IMR-90 (cell line): ENCODE measurements around the gene IL17RE. TPM values are rescaled to one million over a fixed set of nuclear protein-coding genes. Genes with fewer than 3 reads are reported as not detected.

ENCODE experiments used
- ATAC-seq: fragments of 200-7000 bp; cut with Tn5 transposase; 2 replicates; pipeline ENCODE4 v1.9.1; 2020; ENCODE audit warnings: low read depth, mild to moderate bottlenecking, moderate library complexity
- BruUV-seq: library from RNA; stranded (reverse); fragments of 400-500 nt; replicated peaks from 2 replicates; lab custom pipeline; 2021; lab: Mats Ljungman, UMichigan
- CTCF ChIA-PET: fragments of 300-600 bp; formaldehyde crosslinking; extraction: SDS; loops from one replicate; lab custom pipeline; 2021; ENCODE audit warnings: antibody characterized with exemption; lab: Yijun Ruan, JAX
- POLR2A ChIA-PET: fragments of 300-600 bp; sonication (Branson Sonifier 250); formaldehyde crosslinking; loops from one replicate; lab custom pipeline; 2022; ENCODE audit warnings: antibody characterized with exemption; ENCODE audit not compliant: unreplicated experiment; lab: Charles Lee
- DNase-seq: peaks from one replicate; pipeline ENCODE4 v3.0.0; 2013
- H2AFZ ChIP-seq: replicated peaks from 2 replicates; pipeline ENCODE3; 2013; ENCODE audit warnings: low read length, mild to moderate bottlenecking; ENCODE audit not compliant: poor library complexity
- H2AK5ac ChIP-seq: 2 replicates; pipeline ENCODE4 v1.6.1; 2013; ENCODE audit warnings: low read depth, low read length, inconsistent platforms
- H2AK9ac ChIP-seq: replicated peaks from 2 replicates; pipeline ENCODE3; 2013; ENCODE audit warnings: mild to moderate bottlenecking, low read depth, low read length, moderate library complexity; ENCODE audit not compliant: poor library complexity
- H2BK120ac ChIP-seq: 2 replicates; pipeline ENCODE4 v1.6.1; 2013; ENCODE audit warnings: low read depth, low read length, inconsistent platforms
- H2BK15ac ChIP-seq: 3 replicates; pipeline ENCODE4 v1.6.1; 2013; ENCODE audit warnings: low read depth, low read length, inconsistent platforms
- H2BK20ac ChIP-seq: 2 replicates; pipeline ENCODE4 v1.6.1; 2013; ENCODE audit warnings: low read depth, mild to moderate bottlenecking, inconsistent platforms, low read length, moderate library complexity
- H2BK5ac ChIP-seq: 2 replicates; pipeline ENCODE4 v1.6.1; 2013; ENCODE audit warnings: mild to moderate bottlenecking, low read depth, low read length, inconsistent platforms; ENCODE audit not compliant: poor library complexity, severe bottlenecking
- H3K14ac ChIP-seq: replicated peaks from 2 replicates; pipeline ENCODE4 v1.6.1; 2013; ENCODE audit warnings: low read depth, low read length, inconsistent platforms
- H3K18ac ChIP-seq: 2 replicates; pipeline ENCODE4 v1.6.1; 2013; ENCODE audit warnings: low read depth, low read length, control low read depth
- H3K23ac ChIP-seq: 2 replicates; pipeline ENCODE4 v1.6.1; 2013; ENCODE audit warnings: low read depth, low read length, inconsistent platforms
- H3K27ac ChIP-seq: 2 replicates; pipeline ENCODE4 v1.5.1; 2013; ENCODE audit warnings: mild to moderate bottlenecking, control low read depth, low read length; ENCODE audit not compliant: insufficient read depth
- H3K27me3 ChIP-seq: 2 replicates; pipeline ENCODE4 v1.6.1; 2013; ENCODE audit warnings: low read length; ENCODE audit not compliant: control insufficient read depth, insufficient read depth
- H3K36me3 ChIP-seq: 2 replicates; pipeline ENCODE4 v1.6.1; 2013; ENCODE audit warnings: low read length, mixed read lengths; ENCODE audit not compliant: control insufficient read depth, insufficient read depth
- H3K4ac ChIP-seq: 2 replicates; pipeline ENCODE4 v1.6.1; 2013; ENCODE audit warnings: low read depth, low read length, inconsistent platforms
- H3K4me1 ChIP-seq: 2 replicates; pipeline ENCODE4 v1.6.1; 2013; ENCODE audit warnings: low read length, mixed read lengths; ENCODE audit not compliant: control insufficient read depth, insufficient read depth
- H3K4me2 ChIP-seq: 2 replicates; pipeline ENCODE4 v1.6.1; 2013; ENCODE audit warnings: low read depth, mild to moderate bottlenecking, control low read depth, low read length, moderate library complexity
- H3K4me3 ChIP-seq: 2 replicates; pipeline ENCODE4 v1.5.1; 2013; ENCODE audit warnings: low read depth, mild to moderate bottlenecking, control low read depth, low read length, moderate library complexity; ENCODE audit not compliant: insufficient read depth
- H3K56ac ChIP-seq: 2 replicates; pipeline ENCODE4 v1.6.1; 2013; ENCODE audit warnings: low read length, inconsistent platforms; ENCODE audit not compliant: insufficient read depth; ENCODE audit errors: extremely low read depth
- H3K79me1 ChIP-seq, 2 experiments: 2 replicates each; pipeline ENCODE4 v1.6.1; 2013; ENCODE audit warnings: low read length in 2 of 2, inconsistent platforms in 1 of 2, low read depth in 1 of 2
- H3K9ac ChIP-seq: 2 replicates; pipeline ENCODE4 v1.6.1; 2013; ENCODE audit warnings: low read depth, low read length, control low read depth
- H3K9me1 ChIP-seq: 2 replicates; pipeline ENCODE4 v1.6.1; 2013; ENCODE audit warnings: low read length, inconsistent platforms; ENCODE audit not compliant: insufficient read depth
- H3K9me3 ChIP-seq: 2 replicates; pipeline ENCODE4 v1.6.1; 2013; ENCODE audit warnings: low read length; ENCODE audit not compliant: control insufficient read depth, insufficient read depth
- H4K20me1 ChIP-seq: 2 replicates; pipeline ENCODE4 v1.6.1; 2013; ENCODE audit warnings: low read length, inconsistent platforms; ENCODE audit not compliant: insufficient read depth
- H4K5ac ChIP-seq: 2 replicates; pipeline ENCODE4 v1.6.1; 2013; ENCODE audit warnings: mild to moderate bottlenecking, low read depth, low read length, control low read depth
- H4K8ac ChIP-seq, 2 experiments: 2 replicates each; pipeline ENCODE4 v1.6.1; 2013; ENCODE audit warnings: low read depth in 2 of 2, low read length in 2 of 2, control low read depth in 1 of 2, inconsistent platforms in 1 of 2
- H4K91ac ChIP-seq: 2 replicates; pipeline ENCODE4 v1.6.1; 2013; ENCODE audit warnings: low read depth, low read length, inconsistent platforms; ENCODE audit not compliant: insufficient read depth
- BHLHE40 ChIP-seq: fragments of 150-350 bp; IDR thresholded peaks from 2 replicates; pipeline ENCODE4 v1.6.1; 2016; ENCODE audit warnings: mild to moderate bottlenecking, low read depth, low read length
- CEBPB ChIP-seq: IDR thresholded peaks from 2 replicates; pipeline ENCODE4 v1.6.1; 2012; ENCODE audit warnings: low read depth, low read length, improper control_type of control experiment
- CHD1 ChIP-seq: IDR thresholded peaks from 2 replicates; pipeline ENCODE4 v1.6.1; 2012; ENCODE audit warnings: low read depth, low read length, improper control_type of control experiment
- CTCF ChIP-seq: conservative IDR thresholded peaks from 2 replicates; pipeline ENCODE4 v1.5.1; 2012; ENCODE audit warnings: mild to moderate bottlenecking, low read depth, low read length, improper control_type of control experiment
- ELK1 ChIP-seq: fragments of 150-350 bp; IDR thresholded peaks from 2 replicates; pipeline ENCODE4 v1.6.1; 2016; ENCODE audit warnings: low read depth, mild to moderate bottlenecking, low read length, moderate library complexity, borderline replicate concordance
- FOS ChIP-seq: fragments of 150-350 bp; IDR thresholded peaks from 2 replicates; pipeline ENCODE4 v1.6.1; 2016; ENCODE audit warnings: low read depth, low read length
- MAZ ChIP-seq: IDR thresholded peaks from 2 replicates; pipeline ENCODE4 v1.6.1; 2012; ENCODE audit warnings: low read depth, mild to moderate bottlenecking, low read length, improper control_type of control experiment, moderate library complexity, borderline replicate concordance
- MXI1 ChIP-seq: IDR thresholded peaks from 2 replicates; pipeline ENCODE4 v1.6.1; 2012; ENCODE audit warnings: low read depth, mild to moderate bottlenecking, low read length, moderate library complexity, borderline replicate concordance
- NFE2L2 ChIP-seq: fragments of 150-350 bp; IDR thresholded peaks from 2 replicates; pipeline ENCODE4 v1.6.1; 2016; ENCODE audit warnings: low read depth, mild to moderate bottlenecking, low read length
- POLR2A ChIP-seq: IDR thresholded peaks from 2 replicates; pipeline ENCODE4 v1.6.1; 2012; ENCODE audit warnings: mild to moderate bottlenecking, low read depth, low read length
- RCOR1 ChIP-seq: IDR thresholded peaks from 2 replicates; pipeline ENCODE4 v1.6.1; 2012; ENCODE audit warnings: mild to moderate bottlenecking, low read length, improper control_type of control experiment; ENCODE audit not compliant: insufficient replicate concordance
- RFX5 ChIP-seq: IDR thresholded peaks from 2 replicates; pipeline ENCODE4 v1.8.0; 2012; ENCODE audit warnings: low read depth, mild to moderate bottlenecking, low read length, moderate library complexity
- SMC3 ChIP-seq: fragments of 150-350 bp; IDR thresholded peaks from 2 replicates; pipeline ENCODE4 v1.6.1; 2016; ENCODE audit warnings: low read depth, mild to moderate bottlenecking, antibody characterized with exemption, low read length, moderate library complexity
- USF2 ChIP-seq: fragments of 150-350 bp; IDR thresholded peaks from 2 replicates; pipeline ENCODE4 v1.6.1; 2017; ENCODE audit warnings: mild to moderate bottlenecking, antibody characterized with exemption, low read length, low read depth
- WGBS, 2 experiments: methylation state at CpG; one replicate each; pipeline versions ENCODE4 v1.1.5 to v1.1.7; 2013; ENCODE audit warnings: missing lambda C conversion rate in 2 of 2; ENCODE audit not compliant: insufficient read length in 1 of 2; ENCODE audit errors: extremely low coverage in 2 of 2; 5-methylcytosine and 5-hydroxymethylcytosine counted together
- dilution Hi-C: fragments of 300-500 bp; cut with HindIII; formaldehyde crosslinking; loops from one replicate; pipeline ENCODE4 v1.14.3; 2018; ENCODE audit warnings: low sequenced_read_pairs; ENCODE audit not compliant: unreplicated experiment
- in situ Hi-C: fragments of 300-500 bp; cut with MboI; formaldehyde crosslinking; loops from 3 replicates; pipeline ENCODE4 v1.14.3; 2019; ENCODE audit warnings: low sequenced_read_pairs, inconsistent platforms, mixed read lengths
- intact Hi-C: fragments of 100-400 bp; cut with micrococcal nuclease; formaldehyde crosslinking; loops from 2 replicates; pipeline ENCODE4 v1.10.0; 2022
- polyA plus RNA-seq, 3 experiments: library from polyadenylated mRNA; depleted of rRNA; stranded (reverse); fragments of >200 nt; gene quantifications; 2 replicates each; pipeline ENCODE4 v1.2.3, GENCODE V29; 2012; ENCODE audit warnings: low replicate concordance in 1 of 3
- total RNA-seq: library from RNA; depleted of rRNA; stranded (reverse); fragments of >200 nt; gene quantifications from 2 replicates; pipeline ENCODE4 v1.2.3, GENCODE V29; 2012

IL17RE gene
- total and polyA plus RNA-seq, 2 of the 4 experiments (the other 2 are of a cell fraction), result 0.90 to 7.2 TPM

GRCh38 chr3:9884555-9885165 is 18.0 kb upstream of the IL17RE start:
- dilution Hi-C loops, result no loop called here
- Histone ChIP-seq H3K23ac (no peak overlapping the region; the same call in 1 of the 2 replicates), H4K20me1 (no peaks in the 10 kb centered on the region), H2AK9ac (no peak overlapping the region), H3K4ac (peak overlapping the region; percentile 85), H3K18ac (peak overlapping the region; percentile 7; the same call in 1 of the 2 replicates), H3K4me3 (no peak overlapping the region), H2BK5ac (peak overlapping the region; percentile 43), H3K4me1 (peaks cover 6% of the 10 kb centered on the region), H2AFZ (peak overlapping the region; percentile 58), H2BK120ac (peak overlapping the region; percentile 90), H3K56ac (no peak overlapping the region; the same call in 1 of the 2 replicates), H2BK20ac (peak overlapping the region; percentile 91), H2BK15ac (peak overlapping the region; percentile 76; the same call in 2 of the 3 replicates), H3K9me1 (no peaks in the 10 kb centered on the region), H3K9me3 (no peaks in the 10 kb centered on the region), H3K79me1 (no peaks in the 10 kb centered on the region), H2AK5ac (no peak overlapping the region; the same call in 1 of the 2 replicates), H3K36me3 (no peaks in the 10 kb centered on the region), H4K8ac (peak overlapping the region in 1 of 2 experiments; percentile 81; a peak in 2 of 4 replicates), H3K9ac (no peak overlapping the region), H3K27me3 (no peaks in the 10 kb centered on the region), H3K4me2 (peak overlapping the region; percentile 48; the same call in 1 of the 2 replicates), H3K14ac (peak overlapping the region; percentile 83), H4K91ac (peak overlapping the region; percentile 62; the same call in 1 of the 2 replicates), H3K27ac (no peak overlapping the region), H4K5ac (peak overlapping the region; percentile 42; the same call in 1 of the 2 replicates)
- DNase-seq (peak; percentile 84), ATAC-seq (peak; percentile 95)
- ChIA-PET POLR2A (interaction anchor here (1.0 kb wide), 1 partner anchor 9 kb away, joined by 3 read pairs; no protein-coding TSS in a partner anchor), CTCF (interaction anchor here (0.7 to 1.2 kb wide), 2 partner anchors 14 to 61 kb away, joined by 3 to 4 read pairs; no protein-coding TSS in a partner anchor)
- in situ Hi-C loops, result no loop called here
- no CpG with 5 or more reads among the region's 11 CpGs for WGBS, 2 experiments
- BruUV-seq, result no TSS peak
- intact Hi-C loops, result no loop called here
- no peak for TF ChIP-seq POLR2A
- no peak for TF ChIP-seq USF2
- TF ChIP-seq RCOR1, result no peak
- TF ChIP-seq ELK1, result no peak
- peak; percentile 47; the same call in 1 of the 2 replicates for TF ChIP-seq CEBPB
- TF ChIP-seq RFX5, result no peak
- TF ChIP-seq NFE2L2, result 0 out of 2 replicates have a peak, but pooled peaks have one; percentile 29
- TF ChIP-seq FOS, result peak; percentile 69
- TF ChIP-seq MXI1, result no peak
- peak; percentile 53; the same call in 1 of the 2 replicates for TF ChIP-seq MAZ
- TF ChIP-seq BHLHE40, result no peak
- no peak for TF ChIP-seq SMC3
- TF ChIP-seq CHD1, result no peak
- TF ChIP-seq CTCF, result 0 out of 2 replicates have a peak, but pooled peaks have one; percentile 2
